Measurements from ENCODE around the gene SRL.

- no peak for TF ChIP-seq CTCF (IDR thresholded peaks at IDR 0.05)
- no peak for TF ChIP-seq EZH2 (IDR thresholded peaks at IDR 0.05; ENCODE audit: borderline replicate concordance, insufficient read depth, low read depth, low read length, poor library complexity, severe bottlenecking)
Measured at GRCh38 chr16:4231367-4231766, 10.5 kb downstream of the SRL start.
